H1 (cell line): ENCODE measurements around the gene SH3D19. TPM values are rescaled to one million over a fixed set of nuclear protein-coding genes. Genes with fewer than 3 reads are reported as not detected.

ENCODE experiments used
- CTCF ChIA-PET: fragments of 300-600 bp; sonication (Branson Sonifier 250); formaldehyde crosslinking; loops from one replicate; lab custom pipeline; 2021; ENCODE audit not compliant: partially characterized antibody; lab: Charles Lee
- POLR2A ChIA-PET: fragments of 300-600 bp; sonication (Branson Sonifier 250); formaldehyde crosslinking; loops from one replicate; lab custom pipeline; 2021; ENCODE audit warnings: inconsistent platforms; ENCODE audit not compliant: partially characterized antibody; lab: Charles Lee
- DNase-seq, 2 experiments: peaks; one replicate each; pipeline versions ENCODE4 v3.0.0 to v3.0.0-alpha.2; 2010 to 2022; ENCODE audit warnings: low spot score in 2 of 2, low read depth in 1 of 2, mixed read lengths in 1 of 2
- FAIRE-seq: peaks from 2 replicates; lab custom pipeline; 2011; peaks lifted over from hg19 to GRCh38; lab: Jason Lieb, UNC
- H2AFZ ChIP-seq: 2 replicates; pipeline ENCODE4 v1.8.1; 2012; ENCODE audit warnings: low read length, inconsistent platforms
- H2AK5ac ChIP-seq: 2 replicates; pipeline ENCODE4 v1.6.1; 2013; ENCODE audit warnings: low read depth, low read length
- H2BK120ac ChIP-seq: replicated peaks from 2 replicates; pipeline ENCODE3; 2013; ENCODE audit warnings: low read depth, low read length, inconsistent platforms
- H2BK12ac ChIP-seq: 2 replicates; pipeline ENCODE4 v1.6.1; 2013; ENCODE audit warnings: low read depth, low read length
- H2BK15ac ChIP-seq: 2 replicates; pipeline ENCODE4 v1.6.1; 2013; ENCODE audit warnings: low read length
- H2BK20ac ChIP-seq: 2 replicates; pipeline ENCODE4 v1.6.1; 2013; ENCODE audit warnings: low read length
- H2BK5ac ChIP-seq: 2 replicates; pipeline ENCODE4 v1.6.1; 2013; ENCODE audit warnings: low read depth, low read length
- H3K14ac ChIP-seq: 2 replicates; pipeline ENCODE4 v1.6.1; 2013; ENCODE audit warnings: inconsistent platforms; ENCODE audit not compliant: insufficient read length
- H3K18ac ChIP-seq: 2 replicates; pipeline ENCODE4 v1.6.1; 2013; ENCODE audit warnings: low read length; ENCODE audit errors: extremely low read depth
- H3K23ac ChIP-seq: 2 replicates; pipeline ENCODE4 v1.6.1; 2013; ENCODE audit warnings: inconsistent platforms; ENCODE audit not compliant: insufficient read length
- H3K23me2 ChIP-seq: 2 replicates; pipeline ENCODE4 v1.6.1; 2013; ENCODE audit warnings: low read depth, low read length
- H3K27ac ChIP-seq: 2 replicates; pipeline ENCODE4 v1.6.1; 2011; ENCODE audit warnings: low read depth, low read length, inconsistent platforms
- H3K27me3 ChIP-seq, 4 experiments: replicated peaks in 1 of 4; 1 replicate in 1 of 4; 2 replicates in 3 of 4; pipeline versions ENCODE4 v1.6.1 to v1.8.1; 2011 to 2013; ENCODE audit warnings: low read length in 3 of 4, mild to moderate bottlenecking in 3 of 4, inconsistent platforms in 2 of 4, mixed read lengths in 2 of 4, moderate library complexity in 1 of 4; ENCODE audit not compliant: control insufficient read depth in 3 of 4, insufficient read depth in 3 of 4; ENCODE audit errors: extremely low read depth in 1 of 4
- H3K36me3 ChIP-seq, 4 experiments: 2 replicates each; pipeline versions ENCODE4 v1.6.1 to v1.8.1; 2011 to 2013; ENCODE audit warnings: mild to moderate bottlenecking in 4 of 4, low read length in 3 of 4, moderate library complexity in 2 of 4, control low read depth in 1 of 4, inconsistent platforms in 1 of 4; ENCODE audit not compliant: insufficient read depth in 4 of 4, control insufficient read depth in 2 of 4
- H3K4ac ChIP-seq: replicated peaks from 2 replicates; pipeline ENCODE3; 2013; ENCODE audit warnings: low read length, low read depth, mixed read lengths, inconsistent platforms; ENCODE audit not compliant: insufficient read length
- H3K4me1 ChIP-seq, 4 experiments: replicated peaks in 1 of 4; 1 replicate in 1 of 4; 2 replicates in 3 of 4; pipeline versions ENCODE4 v1.6.1 to v1.8.1; 2011 to 2013; ENCODE audit warnings: low read length in 3 of 4, inconsistent platforms in 2 of 4, mixed read lengths in 1 of 4; ENCODE audit not compliant: insufficient read depth in 4 of 4, control insufficient read depth in 3 of 4
- H3K4me2 ChIP-seq, 2 experiments: 2 replicates each; pipeline versions ENCODE4 v1.6.1 to v1.8.1; 2011 to 2013; ENCODE audit warnings: low read depth in 2 of 2, low read length in 2 of 2, control low read depth in 1 of 2, inconsistent platforms in 1 of 2, mild to moderate bottlenecking in 1 of 2; ENCODE audit not compliant: insufficient read depth in 1 of 2
- H3K4me3 ChIP-seq, 4 experiments: fragments of 200-600, 300-600 bp in 1 of 4; sonication (generic), shearing (Covaris generic), sonication (Bioruptor Twin) in 1 of 4; 2 replicates each; pipeline versions ENCODE4 v1.5.1 to v1.8.1; 2011 to 2016; ENCODE audit warnings: low read length in 4 of 4, low read depth in 3 of 4, control low read depth in 2 of 4, inconsistent platforms in 2 of 4, mild to moderate bottlenecking in 2 of 4, mixed read lengths in 1 of 4, moderate library complexity in 1 of 4; ENCODE audit not compliant: insufficient read depth in 2 of 4; ENCODE audit errors: extremely low read depth in 1 of 4
- H3K56ac ChIP-seq: replicated peaks from 2 replicates; pipeline ENCODE3; 2013; ENCODE audit warnings: low read depth, mild to moderate bottlenecking, mixed read lengths, low read length, inconsistent platforms; ENCODE audit not compliant: insufficient read length
- H3K79me1 ChIP-seq: 2 replicates; pipeline ENCODE4 v1.6.1; 2013; ENCODE audit warnings: low read depth, low read length, control low read depth
- H3K79me2 ChIP-seq, 2 experiments: 2 replicates each; pipeline versions ENCODE4 v1.6.1 to v1.8.1; 2012 to 2013; ENCODE audit warnings: low read length in 2 of 2, mild to moderate bottlenecking in 2 of 2, inconsistent platforms in 1 of 2; ENCODE audit not compliant: insufficient read depth in 2 of 2, control insufficient read depth in 1 of 2
- H3K9ac ChIP-seq, 4 experiments: replicated peaks in 1 of 4; 1 replicate in 1 of 4; 2 replicates in 3 of 4; pipeline versions ENCODE4 v1.6.1 to v1.8.1; 2011 to 2013; ENCODE audit warnings: low read depth in 3 of 4, low read length in 3 of 4, control low read depth in 2 of 4, mild to moderate bottlenecking in 2 of 4, moderate library complexity in 2 of 4, inconsistent platforms in 1 of 4; ENCODE audit errors: extremely low read depth in 1 of 4
- H3K9me3 ChIP-seq, 2 experiments: 2 replicates each; pipeline versions ENCODE4 v1.6.1 to v1.8.1; 2012 to 2013; ENCODE audit warnings: mild to moderate bottlenecking in 2 of 2, moderate library complexity in 2 of 2, control low read depth in 1 of 2, inconsistent platforms in 1 of 2, low read depth in 1 of 2, low read length in 1 of 2, mixed read lengths in 1 of 2; ENCODE audit not compliant: insufficient read depth in 2 of 2
- H4K20me1 ChIP-seq, 2 experiments: replicated peaks in 1 of 2; 2 replicates each; pipeline versions ENCODE3 to v1.8.1; 2011 to 2013; ENCODE audit warnings: inconsistent platforms in 2 of 2, low read length in 2 of 2, mild to moderate bottlenecking in 1 of 2; ENCODE audit not compliant: insufficient read depth in 2 of 2, control insufficient read depth in 1 of 2
- H4K5ac ChIP-seq: 2 replicates; pipeline ENCODE4 v1.6.1; 2013; ENCODE audit warnings: low read length, low read depth, mixed read lengths, inconsistent platforms; ENCODE audit not compliant: insufficient read length
- H4K8ac ChIP-seq: 2 replicates; pipeline ENCODE4 v1.8.0; 2013; ENCODE audit warnings: mild to moderate bottlenecking, moderate library complexity, low read length, inconsistent platforms; ENCODE audit not compliant: insufficient read depth; ENCODE audit errors: extremely low read depth
- H4K91ac ChIP-seq: replicated peaks from 2 replicates; pipeline ENCODE3; 2013; ENCODE audit warnings: low read length, mixed read lengths, inconsistent platforms; ENCODE audit not compliant: insufficient read length
- CHD2 ChIP-seq: IDR thresholded peaks from 2 replicates; pipeline ENCODE4 v1.6.1; 2012; ENCODE audit warnings: low read length, improper control_type of control experiment
- EZH2 ChIP-seq: fragments of 200-600 bp; sonication (generic); IDR thresholded peaks from 2 replicates; pipeline ENCODE4 v1.7.1; 2012; ENCODE audit warnings: low read depth, mild to moderate bottlenecking, moderate library complexity, low read length, inconsistent platforms; ENCODE audit not compliant: severe bottlenecking
- GABPA ChIP-seq: IDR thresholded peaks from 2 replicates; pipeline ENCODE4 v1.6.1; 2011; ENCODE audit warnings: mild to moderate bottlenecking, low read length, moderate library complexity, borderline replicate concordance; ENCODE audit not compliant: insufficient read depth
- HDAC2 ChIP-seq, 2 experiments: fragments of 300-600 bp in 1 of 2; sonication (generic) in 1 of 2; IDR thresholded peaks; 2 replicates each; pipeline ENCODE4 v1.6.1; 2011 to 2012; ENCODE audit warnings: low read depth in 2 of 2, low read length in 2 of 2, mild to moderate bottlenecking in 2 of 2, moderate library complexity in 2 of 2, borderline replicate concordance in 1 of 2, inconsistent platforms in 1 of 2
- KDM1A ChIP-seq: fragments of 200-600, 300-600 bp; sonication (generic); IDR thresholded peaks from 2 replicates; pipeline ENCODE4 v1.7.1; 2016; ENCODE audit warnings: mild to moderate bottlenecking, low read length, borderline replicate concordance
- KDM4A ChIP-seq: IDR thresholded peaks from one replicate; pipeline ENCODE4 v1.7.1; 2012; ENCODE audit warnings: low read depth, mild to moderate bottlenecking, moderate library complexity, low read length, inconsistent platforms; ENCODE audit not compliant: severe bottlenecking
- NANOG ChIP-seq: IDR thresholded peaks from 2 replicates; pipeline ENCODE4 v1.6.1; 2011; ENCODE audit warnings: low read length, low read depth, mild to moderate bottlenecking, inconsistent platforms; ENCODE audit not compliant: insufficient read depth, poor library complexity, severe bottlenecking
- RAD21 ChIP-seq, 2 experiments: IDR thresholded peaks in 1 of 2; conservative IDR thresholded peaks in 1 of 2; 2 replicates each; pipeline ENCODE4 v1.6.1; 2011; ENCODE audit warnings: low read depth in 2 of 2, low read length in 2 of 2, improper control_type of control experiment in 1 of 2, inconsistent platforms in 1 of 2, mild to moderate bottlenecking in 1 of 2, moderate library complexity in 1 of 2
- SAP30 ChIP-seq: fragments of 300-600 bp; sonication (generic); IDR thresholded peaks from 2 replicates; pipeline ENCODE4 v1.7.1; 2012; ENCODE audit warnings: low read length, moderate library complexity, mild to moderate bottlenecking, inconsistent platforms; ENCODE audit not compliant: insufficient read depth, insufficient replicate concordance
- SIN3A ChIP-seq, 2 experiments: IDR thresholded peaks in 1 of 2; conservative IDR thresholded peaks in 1 of 2; 2 replicates each; pipeline ENCODE4 v1.6.1; 2011 to 2012; ENCODE audit warnings: low read length in 2 of 2, improper control_type of control experiment in 1 of 2, low read depth in 1 of 2, mild to moderate bottlenecking in 1 of 2
- SP2 ChIP-seq: IDR thresholded peaks from 2 replicates; pipeline ENCODE4 v1.6.1; 2012; ENCODE audit warnings: mild to moderate bottlenecking, low read length, inconsistent platforms
- TCF12 ChIP-seq: IDR thresholded peaks from 2 replicates; pipeline ENCODE4 v1.6.1; 2011; ENCODE audit warnings: low read depth, mild to moderate bottlenecking, low read length
- WGBS, 2 experiments: shearing (Covaris generic) in 1 of 2; methylation state at CpG; one replicate each; pipeline versions ENCODE4 v1.1.6 to v1.1.7; 2013 to 2015; ENCODE audit warnings: low lambda C conversion rate in 2 of 2, mixed read lengths in 2 of 2, inconsistent platforms in 1 of 2, low coverage in 1 of 2, missing lambda C conversion rate in 1 of 2; ENCODE audit not compliant: insufficient replicate concordance in 2 of 2, insufficient coverage in 1 of 2, insufficient read length in 1 of 2; ENCODE audit errors: extremely low coverage in 1 of 2, missing lambda C conversion rate in 1 of 2; 5-methylcytosine and 5-hydroxymethylcytosine counted together
- polyA plus RNA-seq, 7 experiments: library from polyadenylated mRNA; depleted of rRNA in 3 of 7; stranded (reverse) in 5 of 7; unstranded in 2 of 7; fragments of >200 nt in 5 of 7; fragments of 200-250 nt in 2 of 7; gene quantifications; 1 replicate in 5 of 7; 2 replicates in 1 of 7; 4 replicates in 1 of 7; pipeline versions ENCODE4 v1.2.1 to v1.2.3, GENCODE V29; 2011 to 2013; ENCODE audit warnings: missing spikeins in 2 of 7, mixed read lengths in 2 of 7
- total RNA-seq: library from RNA; stranded (reverse); fragmentation: NEBNext Ultra II Directional; extraction: Animal tissue kit (Norgen Biotek cat#: 25700); gene quantifications from 2 replicates; pipeline ENCODE4 v1.2.1, GENCODE V29; 2021

SH3D19 gene
- total and polyA plus RNA-seq, 2 of the 8 experiments (the other 6 are each of a cell fraction or from before 2014, with no cell fraction given) = 11.7 to 51.3 TPM

DNA sequence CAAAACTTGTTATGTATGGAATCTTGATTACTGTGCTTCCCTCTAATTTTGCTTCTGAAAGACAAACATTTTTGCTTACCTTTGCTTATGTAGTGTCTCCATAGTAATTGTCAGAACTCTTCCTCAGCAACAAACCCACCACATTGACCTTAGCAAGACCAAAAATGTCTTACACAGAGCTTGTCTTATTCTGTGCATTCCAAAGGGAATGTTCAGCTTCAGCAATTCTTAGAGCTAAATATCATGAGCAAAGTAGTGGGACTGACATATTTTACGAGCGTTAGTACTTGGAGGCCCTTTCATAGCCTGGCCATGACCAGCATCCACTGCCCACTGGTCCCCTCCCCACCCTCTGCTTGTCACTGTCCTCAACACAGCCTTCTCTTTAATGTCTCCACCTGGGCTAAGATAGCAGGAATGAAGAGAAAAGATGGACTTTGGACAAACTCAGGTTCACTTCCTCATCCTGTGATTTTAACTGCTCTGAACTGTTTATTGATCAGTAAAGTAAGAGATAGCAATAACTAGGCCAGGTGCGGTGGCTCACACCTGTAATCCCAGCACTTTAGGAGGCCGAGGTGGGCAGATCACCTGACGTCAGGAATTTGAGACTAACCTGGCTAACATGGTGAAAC lies 15.5 kb upstream of the SH3D19 start:
- H3K56ac ChIP-seq = no peak overlapping the region
- H2BK5ac ChIP-seq = no peak overlapping the region
- H4K91ac ChIP-seq = no peak overlapping the region
- H3K9ac ChIP-seq = no peak overlapping the region
- no peak overlapping the region for H2AK5ac ChIP-seq
- no peaks in the 10 kb centered on the region for H3K36me3 ChIP-seq
- FAIRE-seq = no peak
- no peaks in the 10 kb centered on the region for H3K27me3 ChIP-seq
- no peak overlapping the region for H3K27ac ChIP-seq
- WGBS, 2 experiments = 91% methylated on average over 5 of the region's 5 CpGs; no CpG with 5 or more reads in 1 of the 2 experiments
- no peak overlapping the region for H4K5ac ChIP-seq
- no peaks in the 10 kb centered on the region for H3K9me3 ChIP-seq
- H2BK120ac ChIP-seq = no peak overlapping the region
- H3K23ac ChIP-seq = no peak overlapping the region
- H3K18ac ChIP-seq = no peak overlapping the region
- H2BK15ac ChIP-seq = no peak overlapping the region
- H3K4ac ChIP-seq = no peak overlapping the region
- ChIA-PET CTCF (interaction anchor here (0.7 to 1.6 kb wide), 7 partner anchors 9 to 304 kb away, joined by 3 to 4 read pairs (median 3); no protein-coding TSS in a partner anchor), POLR2A (no interaction called here)
- no peak overlapping the region for H2AFZ ChIP-seq
- no peak overlapping the region for H4K8ac ChIP-seq
- no peaks in the 10 kb centered on the region for H3K79me1 ChIP-seq
- H2BK20ac ChIP-seq = no peak overlapping the region
- no peak overlapping the region for H3K4me2 ChIP-seq
- no peak overlapping the region for H3K4me3 ChIP-seq
- H3K4me1 ChIP-seq = no peaks in the 10 kb centered on the region; a peak in 1 of 7 replicates
- H3K79me2 ChIP-seq = no peaks in the 10 kb centered on the region
- no peak for DNase-seq
- no peaks in the 10 kb centered on the region for H4K20me1 ChIP-seq
- H3K14ac ChIP-seq = no peak overlapping the region
- no peaks in the 10 kb centered on the region for H3K23me2 ChIP-seq
- H2BK12ac ChIP-seq = no peak overlapping the region
- no peak for TF ChIP-seq KDM1A
- no peak for TF ChIP-seq GABPA
- TF ChIP-seq SP2 = no peak
- no peak for TF ChIP-seq RAD21 (IDR thresholded peaks at IDR 0.05 in 1 of 2, conservative IDR thresholded peaks at IDR 0.05 in 1 of 2; ENCODE audit: low read depth in 2 of 2, low read length in 2 of 2)
- no peak for TF ChIP-seq SIN3A (conservative IDR thresholded peaks at IDR 0.05 in 1 of 2, IDR thresholded peaks at IDR 0.05 in 1 of 2; ENCODE audit: low read depth in 1 of 2, low read length in 2 of 2)
- no peak for TF ChIP-seq SAP30
- TF ChIP-seq EZH2 = no peak
- TF ChIP-seq CHD2 = no peak
- TF ChIP-seq KDM4A = no peak
- no peak for TF ChIP-seq TCF12
- TF ChIP-seq HDAC2 (IDR thresholded peaks at IDR 0.05; ENCODE audit: borderline replicate concordance in 1 of 2, low read depth in 2 of 2, low read length in 2 of 2) = no peak
- no peak for TF ChIP-seq NANOG
